GM18502 (cell line): ENCODE measurements around the gene SLC5A8.
"Not testable (repeated sequence)": the region's sequence is repeated elsewhere in the genome, so short reads cannot be mapped to it uniquely, and the experiment has no call there.

ENCODE experiments used
- ATAC-seq: cut with Tn5 transposase; IDR thresholded peaks from one replicate; pipeline ENCODE4 v1.9.1; 2021; ENCODE audit warnings: mild to moderate bottlenecking; ENCODE audit not compliant: unreplicated experiment, poor library complexity

SLC5A8 gene

GRCh38 chr12:101173197-101173749 lies 36.8 kb downstream of the SLC5A8 start:
- ATAC-seq = no peak

DNA sequence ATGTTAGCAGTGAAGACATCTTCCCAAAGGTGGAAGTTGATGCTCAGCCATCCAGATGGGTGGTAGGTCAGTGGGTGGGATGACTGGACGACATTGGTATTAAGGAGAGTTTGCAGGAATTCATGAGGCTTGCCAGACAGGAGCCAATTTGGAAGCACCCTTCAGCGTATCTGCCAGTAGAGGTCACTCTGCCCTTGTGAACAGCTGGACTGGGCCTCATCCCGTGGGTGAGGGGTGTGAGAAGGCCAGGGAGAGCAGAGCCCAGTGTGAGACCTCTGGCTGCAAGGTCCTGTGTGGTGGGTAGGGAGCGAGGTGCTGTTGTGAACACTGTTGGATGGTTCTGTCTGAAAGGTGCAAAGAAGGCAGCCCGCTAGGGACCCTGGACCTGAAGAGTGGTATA lies 37.7 kb downstream of the SLC5A8 start:
- no peak for ATAC-seq

GRCh38 chr12:101168001-101168400 lies 42.0 kb downstream of the SLC5A8 start:
- ATAC-seq = no peak

DNA sequence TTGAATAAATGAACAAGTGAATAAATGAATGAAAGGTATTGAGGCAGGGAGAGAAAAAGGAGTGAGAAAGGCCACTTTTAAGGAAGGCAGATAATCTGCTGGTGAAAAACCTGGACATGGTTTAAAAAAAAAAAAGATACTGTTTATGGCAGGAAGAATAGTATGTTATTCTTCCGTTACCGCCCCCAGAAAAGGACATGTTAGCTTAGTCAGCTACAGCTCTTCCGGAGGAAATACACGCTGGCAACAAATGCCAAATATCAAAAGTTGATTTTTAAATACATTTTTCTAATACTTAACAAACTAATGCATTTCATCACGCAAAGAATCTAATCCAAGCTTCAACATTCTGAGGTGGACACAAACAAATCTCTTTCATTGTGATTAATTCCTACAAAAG lies 43.2 kb downstream of the SLC5A8 start:
- ATAC-seq = no peak

DNA sequence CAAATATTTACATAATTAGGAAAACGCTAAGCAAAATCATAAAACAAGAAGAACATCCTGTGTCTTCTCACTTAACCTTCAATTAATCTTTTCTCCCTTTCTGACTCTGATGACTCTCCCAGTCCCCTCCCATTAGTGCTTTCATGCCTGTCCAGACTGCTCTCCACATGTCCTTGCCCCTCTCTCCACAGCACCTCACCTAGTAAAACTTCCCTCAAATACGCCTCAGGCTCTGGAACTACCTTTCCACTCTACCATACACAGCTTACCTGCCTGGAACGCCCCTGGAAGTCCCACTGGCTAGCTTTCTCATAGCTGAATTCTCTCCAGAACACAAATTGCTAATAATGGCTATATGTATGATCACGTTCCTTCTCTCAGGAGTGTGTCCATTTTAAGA lies 44.7 kb downstream of the SLC5A8 start:
- no peak for ATAC-seq

DNA sequence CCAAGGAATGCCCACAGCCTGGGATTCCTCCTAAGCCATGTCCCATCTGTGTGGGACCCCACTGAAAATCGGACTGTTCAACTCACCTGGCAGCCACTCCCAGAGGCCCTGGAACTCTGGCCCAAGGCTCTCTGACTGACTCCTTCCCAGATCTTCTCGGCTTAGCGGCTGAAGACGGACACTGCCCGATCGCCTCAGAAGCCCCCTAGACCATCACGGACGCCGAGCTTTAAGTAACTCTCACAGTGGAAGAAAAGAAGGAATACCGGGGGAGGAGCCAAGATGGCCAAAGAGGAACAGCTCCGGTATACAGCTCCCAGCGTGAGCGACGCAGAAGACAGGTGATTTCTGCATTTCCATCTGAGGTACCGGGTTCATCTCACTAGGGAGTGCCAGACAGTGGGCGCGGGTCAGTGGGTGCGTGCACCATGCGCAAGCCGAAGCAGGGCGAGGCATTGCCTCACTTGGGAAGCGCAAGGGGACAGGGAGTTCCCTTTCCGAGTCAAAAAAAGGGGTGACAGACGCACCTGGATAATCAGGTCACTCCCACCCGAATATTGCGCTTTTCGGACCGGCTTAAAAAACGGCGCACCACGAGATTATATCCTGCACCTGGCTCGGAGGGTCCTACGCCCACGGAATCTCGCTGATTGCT lies 64.1 kb downstream of the SLC5A8 start:
- not testable (repeated sequence) for ATAC-seq

GRCh38 chr12:101127521-101128219 lies 82.4 kb downstream of the SLC5A8 start:
- ATAC-seq = no peak

DNA sequence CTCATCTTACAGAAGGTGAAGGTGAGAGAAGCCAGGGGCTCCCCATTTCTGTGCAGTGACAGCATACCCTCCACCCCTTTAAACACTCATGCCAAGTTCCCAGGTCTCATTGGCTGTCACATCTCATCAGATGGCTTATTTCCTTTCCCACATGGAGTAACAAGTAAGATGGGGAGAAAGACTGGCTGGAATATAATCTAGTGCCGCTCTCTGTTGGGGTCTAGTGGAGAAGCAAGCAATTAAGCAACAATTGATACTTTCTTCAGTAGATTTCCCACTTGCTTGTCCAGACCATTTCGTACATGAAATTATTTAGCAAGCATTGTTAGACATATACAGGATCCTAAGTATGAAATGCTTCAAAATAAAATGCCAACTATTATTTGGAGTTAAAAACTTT lies 92.2 kb downstream of the SLC5A8 start:
- no peak for ATAC-seq

- ATAC-seq = no peak
Measured at GRCh38 chr12:101116911-101117310, 93.1 kb downstream of the SLC5A8 start.

- peak; percentile 54 for ATAC-seq
Measured at GRCh38 chr12:101115326-101115725, 94.7 kb downstream of the SLC5A8 start.

DNA sequence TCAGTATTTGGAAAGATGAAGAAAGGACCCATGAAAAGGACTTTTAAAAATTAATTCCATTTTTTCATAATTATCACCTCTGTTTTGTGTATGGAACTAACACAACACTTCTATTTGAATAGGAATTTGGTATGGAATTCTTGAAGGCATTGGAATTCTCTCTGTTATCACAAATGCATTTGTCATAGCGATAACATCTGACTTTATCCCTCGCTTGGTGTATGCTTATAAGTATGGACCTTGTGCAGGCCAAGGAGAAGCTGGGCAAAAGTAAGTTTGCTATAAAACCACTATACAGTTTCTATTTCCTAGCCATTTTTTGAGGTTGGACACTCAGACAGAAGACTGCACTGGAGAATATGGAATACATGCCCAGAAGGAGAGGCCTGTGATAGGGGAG lies 98.6 kb downstream of the SLC5A8 start:
- ATAC-seq = no peak

DNA sequence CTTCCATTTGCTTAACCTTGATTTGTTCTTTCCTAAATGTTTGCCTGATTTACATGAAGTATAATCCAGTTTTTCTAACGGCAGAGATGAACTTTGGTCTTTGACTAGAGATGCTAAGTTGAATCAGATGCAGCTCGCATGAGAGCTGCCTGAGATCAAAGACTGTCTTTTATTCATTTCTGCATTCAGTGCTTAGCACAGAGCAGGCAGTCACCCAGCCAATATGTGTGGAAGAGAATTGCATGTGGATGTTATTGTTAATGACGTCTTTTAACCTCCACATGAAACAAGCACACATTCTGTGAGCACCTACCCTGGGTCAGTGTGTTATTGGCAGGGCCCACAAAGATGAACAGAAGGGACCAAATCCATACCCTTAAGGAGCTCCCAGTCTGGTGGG lies 99.2 kb downstream of the SLC5A8 start:
- ATAC-seq = no peak

DNA sequence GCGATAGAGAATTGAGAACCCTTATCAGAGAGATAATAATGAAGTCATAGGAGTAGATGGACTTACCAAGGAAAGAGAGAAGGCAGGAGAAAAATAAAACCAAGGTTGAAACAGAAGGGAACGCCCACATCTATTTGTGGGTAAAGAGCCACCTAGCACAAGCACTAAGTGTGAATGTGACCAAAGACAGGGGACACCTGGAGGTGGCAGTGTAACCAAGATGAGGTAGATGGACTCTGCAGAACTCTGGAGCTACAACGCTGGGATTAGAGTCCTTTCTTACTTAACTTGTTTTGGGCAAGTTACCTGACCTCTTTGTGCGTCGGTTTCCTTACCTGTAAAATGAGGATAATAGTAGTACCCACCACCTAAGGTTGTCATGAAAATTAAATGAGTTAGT lies 101.9 kb downstream of the SLC5A8 start:
- no peak for ATAC-seq

DNA sequence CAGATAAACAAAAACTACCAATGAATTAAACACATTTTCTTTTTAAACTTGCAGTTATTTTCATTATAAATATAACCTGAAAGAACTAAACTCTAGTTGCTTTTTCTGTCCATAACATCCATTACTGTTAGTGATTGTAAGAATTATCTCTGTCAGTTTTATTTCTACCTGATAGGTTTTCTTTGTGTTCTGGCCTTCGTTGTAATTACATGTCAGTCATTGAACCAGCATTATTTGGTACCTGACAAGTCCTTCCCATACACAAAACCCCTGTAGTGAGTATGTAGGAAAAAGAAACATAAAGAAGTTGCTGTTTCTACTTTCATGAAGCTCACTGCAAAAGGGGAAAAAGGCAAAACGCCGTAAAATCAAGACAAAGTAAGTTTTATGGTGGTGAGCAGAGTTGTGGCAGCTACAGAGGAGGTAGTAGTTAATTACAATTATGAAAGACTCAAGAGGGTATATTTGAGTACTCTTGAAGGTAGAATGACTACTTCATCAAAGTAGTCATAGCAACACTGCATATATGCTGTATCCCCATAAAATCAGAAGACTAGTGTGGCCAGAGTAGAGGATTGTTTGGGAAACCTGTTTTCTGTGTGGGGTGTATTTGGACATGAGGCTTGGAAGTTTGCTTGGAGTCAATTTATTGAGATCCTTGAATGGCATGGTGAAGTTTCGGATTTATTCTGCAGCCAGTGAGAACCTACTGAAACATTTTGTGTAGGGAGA lies 102.8 kb downstream of the SLC5A8 start:
- ATAC-seq = no peak
